GM18499 (cell line): Measurements from ENCODE around the gene CYFIP1.

Experiments used
- ATAC-seq: cut with Tn5 transposase; IDR thresholded peaks from one replicate; pipeline ENCODE4 v1.9.1; 2021; ENCODE audit warnings: moderate number of reproducible peaks; ENCODE audit not compliant: insufficient read depth, unreplicated experiment

CYFIP1 gene

GRCh38 chr15:22925875-22926274, 54.3 kb downstream of the CYFIP1 start:
- ATAC-seq: no peak

DNA sequence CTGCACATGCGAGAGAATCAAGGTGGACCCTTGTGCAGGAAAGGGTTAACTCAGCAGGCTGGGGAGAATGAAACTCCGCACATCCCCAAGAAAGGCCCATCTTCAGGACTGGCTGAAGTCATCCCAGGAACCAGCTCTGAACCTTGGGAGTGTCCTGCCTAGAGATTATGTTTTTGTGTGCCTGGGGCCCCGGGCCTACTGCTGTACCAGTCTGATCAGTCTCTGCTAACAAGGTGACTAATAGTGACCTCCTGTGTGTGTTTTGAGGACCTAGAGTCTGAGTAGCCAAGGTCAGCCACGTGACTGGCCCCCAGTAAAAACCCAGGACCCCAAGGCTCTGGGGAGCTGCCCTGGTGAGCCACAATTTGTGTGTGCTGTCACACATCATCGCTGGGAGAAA, 58.2 kb downstream of the CYFIP1 start:
- no peak for ATAC-seq

- no peak for ATAC-seq
These were observed 61.0 kb downstream of the CYFIP1 start for GRCh38 chr15:22919171-22919570.

GRCh38 chr15:22918596-22919140, 61.5 kb downstream of the CYFIP1 start:
- ATAC-seq: no peak

DNA sequence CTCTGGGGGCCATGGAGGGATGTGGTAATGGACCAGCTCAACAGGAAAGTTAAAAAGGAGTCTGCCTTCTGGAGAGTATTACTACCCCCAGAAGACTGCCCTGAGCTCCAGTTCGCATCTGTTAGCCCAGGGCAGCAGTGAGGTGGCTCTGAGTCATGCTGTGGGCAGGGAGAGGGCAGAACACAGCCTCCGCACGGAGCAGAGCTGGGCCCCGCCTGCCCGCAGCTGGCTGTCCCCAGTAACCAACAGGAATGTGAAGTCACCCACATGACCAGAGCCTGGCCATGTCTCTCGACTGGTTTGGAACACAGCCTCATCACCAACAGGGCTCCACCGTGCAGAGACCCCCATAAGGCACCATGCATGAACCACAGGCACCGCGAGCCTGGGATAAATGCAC, 62.1 kb downstream of the CYFIP1 start:
- ATAC-seq: no peak

DNA sequence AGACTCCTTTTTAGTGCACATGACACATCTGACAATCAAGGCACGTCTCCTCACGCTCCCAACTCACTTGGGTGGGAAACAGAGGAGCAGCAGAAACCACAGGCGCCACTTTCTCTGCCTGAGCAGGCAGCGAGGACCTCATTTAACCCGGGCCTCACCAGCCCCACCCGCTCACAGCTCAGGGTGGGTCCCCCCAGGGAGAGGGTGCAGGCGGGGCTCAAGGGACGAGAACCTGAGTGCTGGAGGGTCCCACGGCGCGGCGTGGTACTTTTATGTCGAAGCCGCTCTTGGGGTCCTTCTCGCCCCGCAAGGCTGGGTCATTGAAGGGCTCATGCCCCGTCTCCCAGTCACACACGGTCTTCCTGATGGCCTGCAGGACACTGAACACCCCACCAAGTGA, 62.6 kb downstream of the CYFIP1 start:
- ATAC-seq: no peak

DNA sequence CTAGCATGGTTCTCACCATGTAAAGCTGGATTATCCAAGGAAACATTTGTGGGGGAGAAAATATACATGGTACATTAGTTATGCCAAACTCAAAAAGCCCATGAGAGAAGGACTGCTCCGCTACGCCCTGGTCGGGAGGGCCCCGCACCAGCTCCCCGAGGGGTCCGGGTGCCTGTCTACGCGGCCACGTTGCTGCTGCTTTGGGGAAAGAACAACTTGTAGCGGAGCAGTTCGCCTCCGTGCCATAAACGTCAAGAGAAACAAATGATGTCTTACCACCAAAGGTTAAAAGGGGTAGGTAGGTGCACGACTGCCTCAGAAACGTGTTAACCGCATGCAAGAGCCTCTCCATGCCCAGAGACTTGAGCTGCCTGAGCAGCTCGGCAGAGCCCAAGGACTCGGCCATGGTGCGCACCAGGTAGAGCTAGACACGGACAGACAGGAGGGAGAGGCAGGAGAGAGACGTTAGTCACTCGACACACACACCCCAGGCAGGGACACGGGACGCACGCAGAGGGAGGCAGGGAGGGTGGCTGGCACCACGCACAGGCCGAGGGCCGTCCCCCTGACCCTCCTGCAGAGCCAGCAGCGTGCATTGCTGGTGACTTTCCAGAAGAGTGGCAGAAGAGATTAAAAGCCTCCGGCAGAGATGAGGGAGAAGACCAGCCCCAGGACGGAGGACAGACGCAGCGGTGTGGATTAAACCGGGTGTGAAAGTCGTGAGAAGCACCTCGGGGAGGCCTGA, 63.4 kb downstream of the CYFIP1 start:
- ATAC-seq: no peak

DNA sequence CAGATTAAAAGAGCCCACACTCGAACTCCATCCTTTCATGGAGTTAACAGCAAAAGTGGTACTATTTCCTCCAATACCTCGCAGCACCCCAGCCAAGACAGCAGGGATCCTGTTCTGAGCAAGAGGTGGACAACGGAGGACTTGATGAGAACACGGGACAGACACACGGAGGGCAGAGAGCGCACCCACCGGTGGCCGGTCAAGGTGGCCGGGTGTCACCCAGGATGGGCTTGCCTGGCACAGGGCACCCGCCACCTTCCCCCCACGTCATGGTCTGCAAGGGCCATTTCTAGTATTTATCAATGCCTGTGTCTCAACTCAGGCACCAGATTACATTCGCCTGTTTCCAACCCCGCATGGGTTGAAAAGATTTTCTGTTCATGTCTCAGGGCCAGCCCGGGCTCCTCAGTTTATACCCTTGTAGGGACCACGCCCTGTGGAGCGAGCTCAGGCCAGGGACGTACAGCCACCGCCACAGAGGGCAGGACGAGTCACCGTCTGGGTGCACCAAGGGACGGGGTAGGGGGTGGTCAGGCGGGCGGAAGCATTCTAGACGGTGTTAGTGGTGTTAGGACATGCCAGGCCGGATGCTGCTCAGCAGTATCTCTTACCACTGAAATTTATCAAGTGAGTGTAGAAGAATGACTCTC, 64.2 kb downstream of the CYFIP1 start:
- ATAC-seq: no peak

- no peak for ATAC-seq
These were observed 66.4 kb downstream of the CYFIP1 start for GRCh38 chr15:22913646-22914380.

DNA sequence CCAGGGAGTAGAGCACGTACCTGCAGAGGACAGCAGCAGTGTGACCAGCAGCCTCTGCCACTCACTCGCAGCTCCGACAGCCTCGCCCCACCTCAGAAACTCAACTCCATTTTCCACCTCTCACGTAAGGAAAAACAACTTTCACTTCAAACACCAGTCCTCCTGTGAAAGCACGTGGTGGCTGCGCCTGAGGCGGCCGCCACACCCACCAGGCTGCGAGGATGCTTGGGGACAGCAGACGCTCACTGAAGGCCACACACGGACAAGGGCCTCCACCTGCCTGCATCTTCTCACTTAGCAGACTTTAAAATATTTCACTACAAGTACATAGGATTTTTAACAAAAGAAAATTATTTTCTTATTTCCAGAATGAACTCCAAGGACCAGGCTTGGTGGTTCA, 67.9 kb downstream of the CYFIP1 start:
- no peak for ATAC-seq

GRCh38 chr15:22911306-22911705, 68.9 kb downstream of the CYFIP1 start:
- ATAC-seq: no peak

DNA sequence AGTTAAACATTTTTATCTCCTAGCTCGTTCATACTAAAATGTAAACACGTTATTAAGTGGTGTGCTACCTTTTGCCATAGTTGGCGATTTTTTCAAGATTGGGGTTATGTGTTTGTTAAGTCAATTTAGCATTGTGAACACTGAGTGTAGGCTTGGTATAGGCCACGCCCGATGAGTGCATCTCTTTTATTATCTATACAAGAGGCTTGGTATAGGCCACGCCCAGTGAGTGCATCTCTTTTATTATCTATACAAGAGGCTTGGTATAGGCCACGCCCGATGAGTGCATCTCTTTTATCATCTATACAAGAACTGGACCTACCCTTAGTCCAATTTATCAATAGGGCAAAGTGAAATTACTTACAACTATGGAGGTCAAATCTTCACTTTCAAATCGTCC, 71.3 kb downstream of the CYFIP1 start:
- no peak for ATAC-seq

DNA sequence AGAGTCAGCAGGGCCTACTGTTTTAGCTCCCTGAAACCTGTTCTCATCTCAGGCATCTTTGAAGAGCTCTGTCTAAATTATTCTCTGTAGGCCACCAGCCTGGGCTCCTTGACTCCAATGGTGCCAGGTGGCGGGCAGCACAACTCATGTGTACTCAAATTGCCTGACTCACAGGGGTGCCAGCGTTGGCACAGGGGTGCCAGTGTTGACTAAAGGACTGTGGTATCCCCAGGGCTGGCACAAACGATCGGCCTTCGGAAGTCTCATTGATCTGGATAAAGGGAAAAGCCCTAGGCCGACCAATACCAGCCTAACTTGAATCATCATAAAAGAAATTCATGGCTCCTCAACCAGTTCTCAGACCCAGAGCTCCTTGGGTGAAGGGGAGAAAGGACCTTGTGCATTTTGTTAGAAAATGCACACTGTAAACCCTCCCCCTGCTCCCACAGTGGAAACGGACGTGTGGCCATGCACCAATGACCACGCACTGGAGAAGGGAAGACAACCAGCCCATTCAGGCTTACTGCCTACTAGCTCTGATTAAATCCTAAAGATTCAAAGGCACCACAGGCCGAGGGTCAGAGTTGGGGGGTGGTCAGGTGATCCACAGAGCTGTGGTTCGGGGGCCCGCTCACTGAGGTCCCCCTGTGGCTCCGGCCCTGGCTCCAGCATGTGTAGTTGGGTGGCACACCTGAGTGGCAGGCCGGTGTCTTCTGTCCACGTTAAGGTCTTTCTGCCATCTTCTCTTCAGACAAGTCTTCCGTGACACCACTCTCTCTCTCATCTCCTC, 72.8 kb downstream of the CYFIP1 start:
- ATAC-seq: no peak

- ATAC-seq: no peak
These were observed 75.4 kb downstream of the CYFIP1 start for GRCh38 chr15:22904736-22905135.

DNA sequence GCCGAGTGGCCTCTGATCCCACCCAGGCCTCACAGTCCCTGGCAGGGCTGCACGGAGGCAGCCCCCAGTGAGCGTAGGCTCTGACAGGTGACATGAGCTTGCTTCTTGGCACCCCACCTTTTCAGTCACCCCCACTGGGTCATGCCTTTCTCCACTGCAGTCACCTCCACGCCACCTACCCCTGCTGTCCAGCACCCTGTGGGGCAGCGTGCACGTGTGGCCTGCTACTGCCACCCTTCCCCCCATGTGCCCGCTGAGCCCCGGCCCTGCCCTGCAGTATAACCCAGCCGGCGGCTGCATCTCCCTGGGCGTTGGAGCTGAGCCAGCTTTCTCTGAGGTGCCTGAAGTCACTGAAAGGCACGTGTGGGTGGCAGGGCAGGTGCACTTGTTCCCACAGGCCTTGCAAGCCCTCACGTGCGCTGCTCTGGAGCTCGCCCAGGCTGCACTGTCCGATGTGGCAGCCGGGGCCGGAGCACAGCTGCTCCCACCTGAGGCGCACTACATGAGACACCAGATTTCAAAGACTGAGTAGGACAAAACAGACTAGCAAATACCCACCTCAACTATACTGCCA, 76.1 kb downstream of the CYFIP1 start:
- ATAC-seq: no peak

GRCh38 chr15:22903427-22903826, 76.7 kb downstream of the CYFIP1 start:
- ATAC-seq: no peak

DNA sequence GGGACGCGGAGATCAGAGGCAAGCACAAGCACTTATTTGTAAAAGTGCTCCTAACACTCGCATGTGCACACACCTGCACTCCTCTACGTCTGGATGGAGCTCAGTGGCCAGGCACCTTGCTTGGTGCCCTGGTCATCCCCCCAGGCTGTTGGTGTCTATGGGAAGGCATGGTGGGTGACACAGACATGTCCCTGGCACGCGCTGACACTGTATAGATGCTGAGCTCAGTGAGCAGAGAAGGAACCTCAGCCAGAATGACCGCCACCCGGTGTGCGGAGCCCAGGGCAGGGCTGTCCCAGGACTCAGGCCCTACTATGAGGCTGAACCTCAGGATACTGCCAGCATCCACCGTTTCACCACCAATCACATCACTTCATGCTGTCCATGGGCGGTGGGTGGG, 77.2 kb downstream of the CYFIP1 start:
- ATAC-seq: no peak

DNA sequence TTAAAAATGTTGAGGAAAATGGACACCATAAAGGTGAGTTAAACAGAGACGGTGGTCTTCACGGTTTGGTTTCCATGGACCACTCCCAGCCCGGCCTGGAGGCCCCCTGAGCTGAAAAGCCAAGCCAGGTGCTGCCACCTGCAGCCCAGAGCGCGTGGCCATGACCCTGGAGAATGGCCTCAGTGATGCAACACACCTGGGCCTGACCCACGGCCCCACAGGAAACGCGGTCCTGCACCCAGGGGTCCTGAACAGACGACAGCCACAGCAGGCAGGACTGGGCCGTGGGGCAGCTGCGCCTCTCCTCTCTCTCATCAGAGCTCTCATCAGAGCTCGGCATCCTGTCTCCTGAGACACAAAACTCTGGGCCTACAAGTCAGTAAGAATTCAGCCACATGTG, 77.6 kb downstream of the CYFIP1 start:
- ATAC-seq: no peak

- no peak for ATAC-seq
These were observed 78.1 kb downstream of the CYFIP1 start for GRCh38 chr15:22902046-22902445.
